GM19467 (cell line): ENCODE results near the gene RARA.
"Not testable (repeated sequence)": the region's sequence is repeated elsewhere in the genome, so short reads cannot be mapped to it uniquely, and the experiment has no call there.

Experiments used
- ATAC-seq: cut with Tn5 transposase; IDR thresholded peaks from one replicate; pipeline ENCODE4 v1.9.1; 2021; ENCODE audit warnings: mild to moderate bottlenecking, moderate library complexity; ENCODE audit not compliant: unreplicated experiment

RARA gene

GRCh38 chr17:40355804-40356758 is 47.1 kb downstream of the RARA start:
- ATAC-seq, result no peak

GRCh38 chr17:40356990-40357881 is 48.3 kb downstream of the RARA start:
- ATAC-seq, result no peak

DNA sequence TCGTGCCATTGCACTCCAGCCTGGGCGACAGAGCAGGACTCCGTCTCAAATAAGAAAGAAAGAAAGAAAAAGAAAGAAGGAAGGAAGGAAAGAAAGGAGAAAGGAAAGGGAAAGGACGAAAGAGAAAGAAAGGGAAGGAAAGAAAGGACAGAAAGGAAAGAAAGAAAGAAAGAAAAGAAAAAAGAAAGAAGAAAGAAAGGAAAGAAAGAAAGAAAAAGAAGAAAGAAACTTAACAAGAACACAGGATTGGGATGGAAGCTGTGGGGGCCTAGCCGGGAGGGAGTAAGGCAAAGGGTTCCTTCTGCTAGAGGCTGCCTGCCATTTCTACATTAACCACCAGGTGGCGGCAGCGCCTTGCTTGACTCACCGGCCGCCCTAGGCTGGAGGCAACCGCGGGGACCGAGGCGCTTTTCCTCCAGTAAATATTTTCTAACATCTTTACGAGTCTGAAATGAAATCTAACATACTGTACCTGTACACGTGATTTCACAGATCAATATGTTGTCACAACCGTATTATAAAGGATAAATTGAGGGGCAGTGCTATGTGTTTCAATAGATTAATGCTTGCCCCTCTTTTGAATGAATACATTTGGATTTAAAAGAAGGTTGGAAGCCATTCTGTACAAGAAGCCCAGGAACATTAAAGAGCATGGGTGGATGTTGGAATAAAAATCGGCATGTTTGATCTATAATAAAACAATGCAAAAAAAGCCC is 49.5 kb downstream of the RARA start:
- ATAC-seq, result no peak

DNA sequence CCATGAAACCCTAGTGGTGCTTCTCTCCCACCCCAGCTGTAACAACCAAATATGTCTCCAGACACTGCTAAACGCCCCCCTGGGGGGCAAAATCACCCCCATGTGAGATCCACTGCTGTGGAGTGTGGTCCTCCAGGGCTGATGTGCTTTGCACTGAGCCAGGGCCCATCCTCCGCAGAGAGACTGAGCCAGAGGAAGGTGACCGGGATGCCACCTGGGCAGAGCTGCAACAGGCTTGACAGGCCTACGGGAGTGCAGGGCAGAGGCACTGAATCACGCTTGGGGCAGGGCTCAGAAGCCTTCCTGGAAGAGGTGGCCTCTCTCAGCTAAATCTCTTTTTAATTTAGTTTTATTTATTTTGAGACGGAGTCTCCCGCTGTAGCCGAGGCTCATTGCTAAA is 51.1 kb downstream of the RARA start:
- no peak for ATAC-seq

- ATAC-seq, result no peak
Measured at GRCh38 chr17:40361063-40361924, 52.3 kb downstream of the RARA start.

DNA sequence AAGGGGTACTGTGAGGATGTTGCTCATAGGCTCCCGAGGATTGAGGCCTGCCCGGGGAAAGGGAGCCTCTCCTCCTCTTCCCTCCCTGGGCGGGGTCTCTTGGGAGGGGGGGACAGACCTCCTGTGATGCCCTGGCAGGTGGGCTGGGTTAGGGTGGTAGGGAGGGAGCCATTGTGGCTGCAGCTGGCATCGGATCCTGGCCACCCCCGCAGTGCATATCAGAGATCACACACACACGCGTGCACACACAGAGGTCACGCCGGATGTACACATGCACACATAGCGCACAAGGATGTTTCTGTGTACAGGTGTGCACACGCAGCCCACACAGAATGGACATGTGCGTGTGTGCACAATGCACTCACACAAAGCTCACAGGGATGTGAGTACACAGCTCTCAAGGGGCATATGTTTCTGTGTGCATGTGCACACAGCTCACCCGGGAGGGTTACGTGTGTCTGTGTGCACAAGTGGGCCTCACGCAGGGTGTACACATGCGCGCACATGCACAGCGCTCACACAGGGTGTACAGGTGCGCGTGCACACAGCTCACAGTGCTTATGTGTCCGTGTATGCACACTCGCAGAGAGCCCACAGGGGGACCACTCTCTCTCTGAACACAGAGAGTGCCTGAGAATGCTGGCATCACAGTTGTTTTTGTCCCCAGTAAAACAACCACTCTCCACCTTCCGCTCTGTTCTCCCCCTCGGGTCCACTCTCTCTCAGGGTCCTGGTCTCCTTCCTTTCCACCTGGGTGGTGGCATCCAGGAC is 53.1 kb downstream of the RARA start:
- ATAC-seq, result peak; percentile 14

DNA sequence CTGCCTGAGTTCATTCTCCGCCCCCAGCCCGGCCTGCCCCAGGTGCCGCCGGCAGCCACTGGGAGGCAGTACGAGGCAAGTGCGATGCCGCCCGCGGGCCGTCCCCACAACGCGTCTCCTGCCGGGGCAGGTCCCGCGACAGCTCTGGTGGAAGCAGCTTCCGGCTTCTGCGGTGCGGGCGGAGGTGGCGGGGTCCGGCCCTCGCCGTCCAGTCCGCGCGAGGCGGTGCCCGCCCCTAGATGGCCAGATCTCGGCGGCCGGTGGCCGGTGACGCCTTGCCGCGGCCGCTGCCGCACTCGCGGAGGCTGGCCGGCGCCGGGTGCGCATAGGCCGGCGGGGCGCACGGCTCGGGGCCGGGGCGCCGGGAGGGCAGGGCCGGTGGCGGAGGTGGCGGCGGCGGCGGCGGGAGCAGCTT is 53.7 kb downstream of the RARA start:
- ATAC-seq, result peak; percentile 53

GRCh38 chr17:40363111-40363827 is 54.3 kb downstream of the RARA start:
- ATAC-seq, result no peak

GRCh38 chr17:40364121-40364861 is 55.3 kb downstream of the RARA start, which contains the start of gene GJD3:
Gene GJD3 (minus strand): TSS chr17:40364737. CDS start chr17:40363815, 922 bp downstream.
- no peak for ATAC-seq

DNA sequence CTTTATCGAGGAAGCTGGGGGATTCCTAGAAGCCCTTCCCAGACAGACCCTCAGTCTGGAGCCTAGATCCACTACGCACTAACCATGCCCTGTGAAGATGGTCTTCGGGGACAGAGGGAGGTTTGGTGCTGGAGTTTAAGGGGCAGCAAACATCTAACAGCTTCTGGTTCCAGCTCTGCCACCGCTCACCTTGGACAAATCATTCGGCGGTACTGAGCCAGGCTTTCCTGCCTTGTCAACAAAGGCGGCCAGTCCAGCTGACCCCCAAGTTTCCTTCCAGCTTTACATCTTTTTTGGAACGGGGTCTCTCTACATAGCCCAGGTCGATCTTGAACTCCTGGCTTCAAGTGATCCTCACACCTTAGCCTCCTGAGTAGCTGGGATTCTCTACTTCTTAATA is 55.9 kb downstream of the RARA start:
- no peak for ATAC-seq

GRCh38 chr17:40366076-40366860 is 57.3 kb downstream of the RARA start:
- ATAC-seq, result no peak

- ATAC-seq, result no peak
Measured at GRCh38 chr17:40366861-40367518, 58.0 kb downstream of the RARA start.

DNA sequence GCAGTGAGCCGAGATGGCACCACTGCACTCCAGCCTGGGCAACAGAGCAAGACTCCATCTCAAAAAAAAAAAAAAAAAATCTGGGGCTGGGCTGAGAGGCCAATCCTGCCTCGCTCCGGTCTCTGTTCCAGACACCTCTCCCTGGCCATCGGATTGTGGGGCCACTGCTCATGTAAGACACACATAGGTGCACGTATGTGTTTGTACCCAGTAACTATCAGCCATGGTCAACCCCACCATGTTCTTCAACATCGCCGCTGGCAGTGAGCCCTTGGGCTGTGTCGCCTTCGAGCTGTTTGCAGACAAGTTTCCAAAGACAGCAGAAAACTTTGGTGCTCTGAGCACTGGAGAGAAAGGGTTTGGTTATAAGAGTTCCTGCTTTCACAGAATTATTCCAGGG is 58.7 kb downstream of the RARA start:
- not testable (repeated sequence) for ATAC-seq

- ATAC-seq, result no peak
Measured at GRCh38 chr17:40369923-40370322, 60.9 kb downstream of the RARA start.

- no peak for ATAC-seq
Measured at GRCh38 chr17:40371261-40371929, 62.4 kb downstream of the RARA start.

DNA sequence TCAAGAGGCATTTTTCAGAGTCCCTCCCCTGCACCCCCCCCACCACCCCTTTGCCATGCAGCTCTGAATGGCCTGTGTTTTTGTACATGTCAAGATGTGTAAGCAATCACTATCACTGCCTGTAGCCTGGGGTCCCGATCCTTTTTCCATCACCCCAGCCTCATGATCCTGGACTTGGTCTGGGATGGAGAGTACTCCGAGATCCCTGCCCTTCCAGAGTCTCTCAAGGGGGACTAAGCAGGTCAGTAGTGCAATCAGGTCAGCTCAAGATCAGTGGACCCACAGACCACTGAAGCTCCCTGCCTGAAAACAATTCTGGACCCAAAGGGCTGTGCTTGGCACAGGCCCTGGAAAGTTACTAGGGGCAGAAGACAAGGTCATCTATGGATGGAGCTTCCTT is 63.1 kb downstream of the RARA start:
- ATAC-seq, result no peak
